Mucosa of rectum (tissue), 2 donors: ENCODE data around the gene SNRPD3.

Experiments
- H3K27ac ChIP-seq, 2 donors: one replicate each; pipeline ENCODE4 v1.7.0; 2013; ENCODE audit warnings: inconsistent platforms in 2 of 2, low read depth in 2 of 2, low read length in 2 of 2
- H3K27me3 ChIP-seq, 2 donors: one replicate each; pipeline ENCODE4 v1.7.0; 2013; ENCODE audit warnings: low read length in 2 of 2; ENCODE audit not compliant: control insufficient read depth in 2 of 2, insufficient read depth in 2 of 2
- H3K36me3 ChIP-seq, 2 donors: one replicate each; pipeline ENCODE4 v1.7.0; 2013; ENCODE audit warnings: low read length in 2 of 2; ENCODE audit not compliant: control insufficient read depth in 2 of 2, insufficient read depth in 2 of 2
- H3K4me1 ChIP-seq, 2 donors: one replicate each; pipeline ENCODE4 v1.7.0; 2013; ENCODE audit warnings: low read length in 2 of 2, mild to moderate bottlenecking in 1 of 2; ENCODE audit not compliant: control insufficient read depth in 2 of 2, insufficient read depth in 2 of 2
- H3K4me3 ChIP-seq, 2 donors: one replicate each; pipeline ENCODE4 v1.7.0; 2013; ENCODE audit warnings: low read length in 2 of 2
- H3K9ac ChIP-seq, 2 donors: one replicate each; pipeline ENCODE4 v1.7.0; 2013; ENCODE audit warnings: low read length in 2 of 2, low read depth in 1 of 2, mild to moderate bottlenecking in 1 of 2
- H3K9me3 ChIP-seq, 2 donors: one replicate each; pipeline ENCODE4 v1.7.0; 2013; ENCODE audit warnings: low read length in 2 of 2; ENCODE audit not compliant: control insufficient read depth in 2 of 2
- donor health status: healthy.
- donor health status: Normal muscosa, but diverticular disease.

Gene SNRPD3

GRCh38 chr22:24565077-24565476 lies 9.3 kb downstream of the SNRPD3 start:
- Histone ChIP-seq H3K4me3 (no peak overlapping the region), H3K27ac (no peak overlapping the region), H3K9ac (no peak overlapping the region), H3K9me3 (no peaks in the 10 kb centered on the region), H3K27me3 (no peaks in the 10 kb centered on the region), H3K4me1 (no peaks in the 10 kb centered on the region), H3K36me3 (peaks cover 38 to 41% of the 10 kb centered on the region in 2 donors)

- Histone ChIP-seq H3K27me3 (no peaks in the 10 kb centered on the region), H3K27ac (no peak overlapping the region), H3K36me3 (peaks cover 38 to 45% of the 10 kb centered on the region in 2 donors), H3K4me1 (no peaks in the 10 kb centered on the region), H3K4me3 (no peak overlapping the region), H3K9me3 (no peaks in the 10 kb centered on the region), H3K9ac (no peak overlapping the region)
Measured at GRCh38 chr22:24566899-24567511, 11.2 kb downstream of the SNRPD3 start.

DNA sequence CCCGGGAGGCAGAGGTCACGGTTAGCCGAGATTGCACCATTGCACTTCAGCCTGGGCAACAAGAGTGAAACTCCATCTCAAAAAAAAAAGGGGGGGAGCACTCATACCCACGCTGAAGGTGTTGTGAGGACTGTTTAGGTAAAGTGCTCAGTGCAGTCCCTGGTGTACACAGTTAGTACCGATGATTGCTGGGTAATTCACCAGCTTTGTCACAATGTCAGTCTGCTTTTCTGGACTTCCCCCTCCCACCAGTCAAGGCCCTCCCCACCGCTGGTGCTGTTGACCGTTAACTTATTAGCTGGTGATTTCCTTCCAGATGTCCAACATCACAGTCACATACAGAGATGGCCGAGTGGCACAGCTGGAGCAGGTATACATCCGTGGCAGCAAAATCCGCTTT lies 11.9 kb downstream of the SNRPD3 start:
- no peak overlapping the region for H3K9ac ChIP-seq
- no peak overlapping the region for H3K27ac ChIP-seq
- H3K27me3 ChIP-seq: no peaks in the 10 kb centered on the region
- H3K4me3 ChIP-seq: no peak overlapping the region
- peaks cover 42 to 49% of the 10 kb centered on the region in 2 donors for H3K36me3 ChIP-seq
- no peaks in the 10 kb centered on the region for H3K4me1 ChIP-seq
- no peaks in the 10 kb centered on the region for H3K9me3 ChIP-seq

DNA sequence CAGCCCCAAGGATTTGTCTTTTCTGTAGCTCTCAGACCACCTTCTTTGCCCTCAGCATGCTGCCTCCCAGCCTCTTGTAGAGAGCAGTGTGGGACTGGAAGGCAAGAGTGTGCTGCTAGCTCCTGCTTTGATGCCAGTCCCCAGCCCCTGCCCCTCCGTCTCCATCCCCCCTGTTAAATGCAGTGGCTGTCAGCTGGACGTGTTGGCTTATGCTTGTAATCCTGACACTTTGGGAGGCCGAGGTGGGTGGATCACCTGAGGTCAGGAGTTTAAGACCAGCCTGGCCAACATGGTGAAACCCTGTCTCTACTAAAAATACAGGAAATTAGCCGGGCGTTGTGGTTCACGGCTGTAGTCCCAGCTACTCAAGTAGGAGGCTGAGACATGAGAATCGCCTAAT lies 15.5 kb downstream of the SNRPD3 start:
- Histone ChIP-seq H3K36me3 (peaks cover 43 to 58% of the 10 kb centered on the region in 2 donors), H3K9ac (no peak overlapping the region)

DNA sequence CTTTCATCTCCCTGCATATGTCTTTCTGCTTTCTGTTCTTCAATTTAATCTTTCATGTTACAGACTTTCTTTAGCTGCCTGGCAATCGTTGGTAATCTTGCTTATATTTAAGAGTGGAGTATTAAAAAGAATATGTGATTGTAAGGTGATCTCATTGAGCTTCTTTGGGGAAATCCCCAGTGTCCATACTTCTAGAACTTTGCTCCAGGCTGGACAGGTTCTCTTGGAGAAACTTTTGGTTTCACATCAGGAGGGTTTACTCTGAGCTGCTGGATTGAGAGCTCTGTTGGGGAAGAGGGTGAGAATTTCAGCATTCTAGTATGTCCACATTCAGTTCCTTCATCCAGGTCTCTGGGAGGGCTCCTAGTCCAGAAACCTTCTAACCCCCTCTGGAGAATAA lies 21.0 kb downstream of the SNRPD3 start:
- peaks cover 8 to 24% of the 10 kb centered on the region in 2 donors for H3K4me1 ChIP-seq
- H3K36me3 ChIP-seq: peaks cover 18 to 28% of the 10 kb centered on the region in 2 donors
- no peak overlapping the region for H3K9ac ChIP-seq
- H3K4me3 ChIP-seq: no peak overlapping the region
- peak overlapping the region in 1 of 2 donors; percentile 12 for H3K27ac ChIP-seq
- H3K9me3 ChIP-seq: no peaks in the 10 kb centered on the region
- H3K27me3 ChIP-seq: no peaks in the 10 kb centered on the region

More for the DNA sequence above, 15.5 kb downstream of the SNRPD3 start:
- no peak overlapping the region for H3K27ac ChIP-seq
- H3K27me3 ChIP-seq: no peaks in the 10 kb centered on the region
- H3K9me3 ChIP-seq: no peaks in the 10 kb centered on the region
- no peaks in the 10 kb centered on the region for H3K4me1 ChIP-seq
- H3K4me3 ChIP-seq: no peak overlapping the region

GRCh38 chr22:24578355-24579257 lies 22.8 kb downstream of the SNRPD3 start:
- peaks cover 5 to 10% of the 10 kb centered on the region in 2 donors for H3K36me3 ChIP-seq
- no peaks in the 10 kb centered on the region for H3K9me3 ChIP-seq
- H3K27me3 ChIP-seq: no peaks in the 10 kb centered on the region
- peak overlapping the region in 1 of 2 donors; percentile 9 for H3K9ac ChIP-seq
- H3K27ac ChIP-seq: peak overlapping the region; percentile 70 to 78
- H3K4me1 ChIP-seq: peaks cover 14 to 31% of the 10 kb centered on the region in 2 donors
- no peak overlapping the region for H3K4me3 ChIP-seq

GRCh38 chr22:24579258-24579601 lies 23.4 kb downstream of the SNRPD3 start:
- no peaks in the 10 kb centered on the region for H3K9me3 ChIP-seq
- peak overlapping the region; percentile 70 to 78 for H3K27ac ChIP-seq
- H3K4me3 ChIP-seq: no peak overlapping the region
- H3K4me1 ChIP-seq: peaks cover 19 to 36% of the 10 kb centered on the region in 2 donors
- peaks cover 0 to 4% of the 10 kb centered on the region in 2 donors for H3K36me3 ChIP-seq
- no peaks in the 10 kb centered on the region for H3K27me3 ChIP-seq
- H3K9ac ChIP-seq: no peak overlapping the region

GRCh38 chr22:24580276-24580675 lies 24.5 kb downstream of the SNRPD3 start:
- Histone ChIP-seq H3K4me1 (peaks cover 19 to 37% of the 10 kb centered on the region in 2 donors), H3K9ac (no peak overlapping the region), H3K27me3 (no peaks in the 10 kb centered on the region), H3K4me3 (no peak overlapping the region), H3K27ac (no peak overlapping the region), H3K36me3 (no peaks in the 10 kb centered on the region), H3K9me3 (no peaks in the 10 kb centered on the region)

DNA sequence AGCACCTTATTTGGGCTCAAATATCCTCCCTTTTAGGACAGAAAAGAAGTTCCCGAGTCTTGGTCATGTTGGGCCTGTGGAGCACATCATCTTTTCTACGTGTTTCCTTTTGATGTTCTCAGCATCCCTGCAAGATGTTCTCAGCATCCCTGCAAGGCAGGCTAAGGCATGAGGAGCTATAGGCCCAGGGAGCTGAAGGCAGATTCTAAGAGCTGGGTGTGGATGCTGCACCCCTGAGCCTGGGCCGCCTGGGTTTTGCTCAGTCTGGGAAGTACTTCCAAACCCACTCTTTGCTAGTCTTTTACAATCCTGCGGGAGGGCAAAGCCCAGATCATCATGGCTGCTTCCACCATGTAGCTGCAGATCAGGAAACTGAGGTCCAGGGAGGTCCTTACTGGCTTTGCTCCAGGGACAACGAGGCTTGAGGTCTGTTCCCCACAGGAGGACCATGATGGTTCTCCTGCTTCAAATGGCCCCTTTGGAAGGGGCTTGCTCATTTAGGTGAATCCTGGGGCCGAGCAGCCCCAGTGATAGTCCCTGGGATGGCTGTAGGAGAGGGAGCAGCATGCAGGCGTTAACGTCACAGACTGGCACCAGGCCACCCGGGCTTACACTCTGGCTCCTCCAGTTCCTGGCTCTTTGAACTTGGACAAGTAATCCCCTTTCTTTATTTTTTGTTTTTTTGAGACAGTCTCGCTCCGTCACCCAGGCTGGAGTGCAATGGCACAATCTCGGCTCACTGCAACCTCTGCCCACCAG lies 26.4 kb downstream of the SNRPD3 start:
- H3K9me3 ChIP-seq: no peaks in the 10 kb centered on the region
- H3K36me3 ChIP-seq: peaks cover 0 to 6% of the 10 kb centered on the region in 2 donors
- no peaks in the 10 kb centered on the region for H3K27me3 ChIP-seq
- H3K9ac ChIP-seq: no peak overlapping the region
- H3K4me3 ChIP-seq: no peak overlapping the region
- no peak overlapping the region for H3K27ac ChIP-seq
- peaks cover 19 to 30% of the 10 kb centered on the region in 2 donors for H3K4me1 ChIP-seq
